GM19438 (cell line): ENCODE results near the gene USF1.
"Not testable (repeated sequence)": the region's sequence is repeated elsewhere in the genome, so short reads cannot be mapped to it uniquely, and the experiment has no call there.

Experiments used
- ATAC-seq: cut with Tn5 transposase; IDR thresholded peaks from one replicate; pipeline ENCODE4 v1.9.1; 2021; ENCODE audit warnings: low read depth; ENCODE audit not compliant: unreplicated experiment

USF1 gene

DNA sequence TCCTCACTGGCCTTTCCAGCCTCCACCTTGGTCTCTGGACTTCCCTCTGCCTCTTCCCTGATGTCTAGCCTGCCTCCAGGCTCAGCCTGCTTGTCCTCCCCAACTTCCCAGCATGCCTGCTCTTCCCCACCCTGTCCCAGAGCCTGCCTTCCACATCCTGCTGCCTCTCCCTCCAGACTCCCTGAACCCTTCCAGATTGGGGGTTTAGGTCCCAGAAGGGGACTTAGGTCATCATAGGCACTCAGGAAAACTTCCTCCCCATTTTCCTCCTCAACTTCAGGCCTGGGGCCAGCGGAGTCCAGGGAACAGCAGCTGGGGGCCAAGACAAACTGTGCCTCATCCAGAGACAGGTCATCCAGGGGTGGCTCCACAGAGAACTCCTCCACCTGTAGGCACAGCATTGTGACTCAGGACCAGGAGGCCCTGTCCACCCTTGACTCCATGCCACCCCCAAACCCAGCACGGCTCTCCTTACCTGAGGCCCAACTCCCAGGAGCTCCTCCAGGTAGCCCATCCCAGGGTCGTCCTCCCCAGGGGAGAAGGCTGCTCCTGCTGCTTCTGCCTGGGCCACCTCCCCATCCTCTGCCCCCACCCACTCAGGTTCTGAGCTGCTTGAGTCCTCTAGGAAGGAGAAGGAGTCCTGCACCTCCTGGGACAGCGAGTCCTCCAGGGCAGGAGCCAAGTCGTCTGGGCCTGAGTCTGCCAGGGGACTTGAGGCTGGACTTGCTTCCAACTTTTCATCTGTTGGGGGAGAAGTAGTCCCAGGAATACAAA, 3.4 kb upstream of the USF1 start:
- no peak for ATAC-seq

DNA sequence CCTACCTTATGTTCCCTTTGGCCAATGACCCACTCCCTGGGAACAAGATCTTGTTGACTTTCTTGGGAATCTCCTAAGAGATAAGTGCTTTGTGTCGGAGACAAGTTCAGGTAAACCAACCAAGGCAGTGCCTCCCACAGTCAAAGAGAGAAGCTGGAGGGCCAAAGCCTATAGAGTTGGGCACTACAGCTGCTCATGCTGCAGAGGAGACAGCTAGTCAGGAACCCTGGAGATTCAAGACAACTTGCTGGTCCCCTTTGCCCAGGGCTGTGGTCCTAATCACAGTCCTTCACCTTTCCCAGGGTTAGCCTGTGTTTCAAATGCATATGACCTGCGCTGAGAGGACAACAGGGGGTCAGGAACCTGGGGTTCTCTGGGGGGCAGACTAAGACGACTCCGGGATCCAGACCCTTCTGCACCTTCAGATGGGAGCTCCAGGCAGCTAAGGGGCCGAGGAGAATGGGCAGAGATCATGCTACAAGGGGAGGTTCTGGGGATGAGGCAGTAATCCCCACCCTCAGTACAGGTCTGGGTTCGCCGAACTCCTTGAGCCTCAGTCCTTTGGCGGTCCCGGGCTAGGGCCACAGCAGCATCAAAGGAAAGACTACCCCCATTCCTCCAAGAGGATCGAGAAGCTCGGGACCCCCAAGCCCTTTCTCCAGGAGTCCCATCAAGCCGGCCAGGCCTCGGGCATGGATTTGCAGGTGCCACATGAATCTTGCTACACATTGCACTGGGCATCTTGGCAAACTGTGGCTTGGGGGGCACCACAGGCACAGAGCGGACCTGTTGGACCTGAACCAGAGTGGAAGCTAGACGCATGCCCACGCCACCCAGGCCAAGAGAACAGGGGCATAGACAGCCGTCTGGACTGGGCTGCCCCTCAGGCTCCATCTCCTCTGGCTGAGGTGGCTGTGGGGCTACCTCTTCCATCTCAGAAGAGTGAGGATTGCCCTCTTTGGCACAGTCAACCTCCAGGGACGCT, 2.0 kb upstream of the USF1 start:
- no peak for ATAC-seq

DNA sequence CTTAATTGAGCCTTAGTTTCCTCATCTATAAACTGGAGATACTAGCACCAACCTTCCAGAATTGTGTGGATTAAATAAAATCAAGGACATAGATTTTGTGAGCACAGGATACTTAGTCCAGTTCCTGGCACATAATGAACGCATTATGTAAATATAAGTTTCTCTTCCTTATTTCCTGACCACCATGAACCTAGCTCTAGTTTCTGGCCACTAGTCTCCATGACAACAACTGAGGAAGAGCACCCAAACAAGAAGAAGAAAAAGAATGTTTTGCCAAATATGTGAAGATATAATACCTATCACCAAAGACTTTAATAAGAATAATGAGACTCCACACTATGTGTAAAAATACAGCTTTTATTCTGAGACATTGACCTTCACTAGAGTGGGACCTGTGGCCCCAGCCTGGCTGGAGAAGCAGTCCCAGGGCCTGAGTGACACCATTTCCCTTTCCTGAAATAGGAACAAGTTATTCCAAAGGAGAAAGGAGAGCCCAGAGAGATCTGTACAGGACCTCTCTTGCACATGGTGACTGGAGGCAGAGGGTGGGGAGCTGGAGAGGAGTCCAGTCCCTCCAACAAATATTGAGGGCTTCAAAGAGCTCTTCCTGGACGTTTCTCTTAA, 940 bp upstream of the USF1 start:
- no peak for ATAC-seq

DNA sequence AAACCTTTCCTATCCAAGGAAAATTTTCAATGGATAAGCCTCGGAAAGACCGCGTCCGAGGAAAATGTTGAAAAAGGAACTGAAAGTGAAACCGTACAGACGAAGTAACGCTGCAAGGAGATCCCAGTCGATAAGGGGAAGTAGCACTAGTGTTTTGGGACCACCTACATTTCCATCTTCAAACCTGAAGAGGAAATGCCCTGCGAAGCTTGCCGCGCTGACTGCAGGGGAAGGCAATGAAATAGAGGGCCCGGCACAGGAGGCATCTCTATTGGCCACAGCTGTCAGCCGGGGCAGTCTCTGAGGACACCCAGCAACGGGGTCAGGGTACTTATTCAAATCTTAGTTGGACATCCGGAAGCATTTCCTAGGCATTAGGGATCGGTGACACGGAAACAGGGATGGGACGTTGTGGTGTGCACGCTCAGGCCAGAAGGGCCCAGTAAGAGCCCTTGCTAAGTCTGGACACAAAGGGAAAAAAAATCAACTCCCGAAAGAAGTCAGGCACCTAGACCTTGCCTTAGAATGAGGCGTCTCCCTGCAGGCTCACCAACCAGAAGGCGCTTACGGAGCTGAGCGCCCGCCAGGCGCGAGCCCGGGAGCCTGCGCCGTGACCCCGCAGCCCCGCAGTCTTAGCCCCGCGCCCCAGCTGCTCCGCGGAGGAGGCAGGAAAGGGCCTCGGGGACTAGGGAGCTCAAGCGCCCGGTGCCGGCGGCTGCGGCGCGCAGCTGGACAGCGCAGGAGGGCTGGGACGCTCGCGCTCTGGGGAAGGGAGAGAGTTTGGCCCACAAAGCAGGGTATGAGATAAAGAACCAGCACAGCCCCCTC, 655 bp downstream of the USF1 start:
- ATAC-seq, result peak; percentile 47

DNA sequence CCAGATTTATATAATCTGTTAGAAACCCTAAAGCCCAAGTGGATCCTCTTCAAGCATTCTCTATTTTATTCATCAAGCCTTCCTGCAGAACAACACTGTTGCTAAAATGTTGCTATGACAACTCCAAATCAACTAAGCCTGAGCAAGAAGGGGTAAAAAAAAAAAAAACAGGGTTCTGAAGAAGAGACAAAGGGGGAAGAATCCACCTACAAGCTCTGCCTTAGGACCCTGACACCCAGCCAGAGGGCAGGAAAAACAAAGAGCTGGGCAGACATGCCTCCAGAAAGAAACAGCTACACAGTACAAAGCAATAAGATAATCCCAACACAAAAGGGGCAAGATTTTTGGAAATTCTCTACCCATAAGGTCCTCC, 1.3 kb downstream of the USF1 start:
- ATAC-seq, result no peak

DNA sequence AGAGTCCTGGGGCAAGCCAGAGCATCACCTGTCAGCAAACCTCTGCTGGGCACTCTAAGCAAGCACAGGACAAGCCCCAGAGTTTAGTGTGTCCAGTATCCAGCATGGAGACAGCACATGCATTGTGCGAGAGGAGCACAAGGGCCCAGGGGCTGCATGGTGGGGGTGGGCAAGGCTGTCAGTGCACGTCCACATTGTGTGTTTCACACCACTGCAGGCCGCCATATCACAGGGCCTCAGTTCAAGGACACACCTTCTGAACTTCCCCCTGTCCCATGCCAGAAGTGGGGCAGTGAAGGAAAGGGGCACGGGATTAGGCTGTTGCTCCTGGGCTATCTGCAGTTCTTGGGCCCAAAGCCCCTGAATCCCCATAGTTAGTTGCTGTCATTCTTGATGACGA, 6.2 kb downstream of the USF1 start:
- no peak for ATAC-seq

DNA sequence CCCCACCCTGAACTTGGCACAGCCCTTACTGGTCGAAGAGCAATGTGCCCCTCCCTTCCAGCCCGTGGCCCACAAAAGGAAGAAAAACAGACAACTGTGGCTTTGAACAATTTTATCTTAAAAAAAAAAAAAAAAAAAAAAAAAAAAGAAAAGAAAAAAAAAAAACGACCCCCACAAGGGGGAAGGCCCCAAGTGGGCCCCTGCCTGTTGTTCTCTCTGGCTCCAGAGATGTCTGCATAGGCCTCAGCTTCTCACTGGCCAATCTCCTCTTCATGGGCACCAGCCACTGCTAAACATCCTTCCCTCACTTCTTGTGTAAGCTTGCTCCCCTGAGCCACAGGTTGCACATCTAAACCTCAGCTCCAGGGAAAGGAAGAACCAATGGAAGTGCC, 6.6 kb downstream of the USF1 start:
- ATAC-seq, result no peak

DNA sequence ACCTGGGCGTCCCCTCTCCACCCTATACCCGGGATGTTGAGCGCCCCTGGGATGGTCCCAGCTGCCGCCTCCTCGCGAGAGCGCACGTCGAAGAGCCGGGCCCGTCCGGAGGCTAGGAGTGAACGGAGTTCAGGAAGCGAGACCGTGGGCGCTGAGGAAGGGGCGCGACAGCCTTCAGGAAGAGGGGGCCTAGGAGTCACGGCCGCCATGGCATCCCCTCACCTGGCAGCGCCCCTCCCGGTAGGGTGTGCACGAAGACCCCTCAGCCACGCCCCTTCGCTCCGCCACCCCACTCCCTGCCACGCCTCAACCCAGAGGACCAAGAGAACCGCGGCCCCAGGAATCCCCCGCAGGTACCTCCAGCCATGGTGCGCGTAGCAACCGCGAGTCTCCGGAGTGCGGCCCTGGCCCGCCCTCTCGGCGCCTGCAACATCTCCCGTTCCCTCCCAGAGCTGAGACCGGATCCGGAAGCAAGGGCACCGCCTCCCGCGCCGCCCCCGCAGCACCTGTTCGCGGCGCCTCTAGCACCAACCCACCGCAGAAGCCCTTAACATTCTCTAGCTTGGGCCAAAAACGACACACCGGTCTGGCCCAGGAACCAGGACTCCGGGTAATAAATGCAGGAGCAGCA, 7.1 kb downstream of the USF1 start, which contains the start of gene TSTD1:
Gene TSTD1, minus strand, starts transcription at position 442 of the 631 bp plus-strand sequence. Its CDS starts 75 bp downstream, at position 367.
- ATAC-seq, result peak; percentile 74

DNA sequence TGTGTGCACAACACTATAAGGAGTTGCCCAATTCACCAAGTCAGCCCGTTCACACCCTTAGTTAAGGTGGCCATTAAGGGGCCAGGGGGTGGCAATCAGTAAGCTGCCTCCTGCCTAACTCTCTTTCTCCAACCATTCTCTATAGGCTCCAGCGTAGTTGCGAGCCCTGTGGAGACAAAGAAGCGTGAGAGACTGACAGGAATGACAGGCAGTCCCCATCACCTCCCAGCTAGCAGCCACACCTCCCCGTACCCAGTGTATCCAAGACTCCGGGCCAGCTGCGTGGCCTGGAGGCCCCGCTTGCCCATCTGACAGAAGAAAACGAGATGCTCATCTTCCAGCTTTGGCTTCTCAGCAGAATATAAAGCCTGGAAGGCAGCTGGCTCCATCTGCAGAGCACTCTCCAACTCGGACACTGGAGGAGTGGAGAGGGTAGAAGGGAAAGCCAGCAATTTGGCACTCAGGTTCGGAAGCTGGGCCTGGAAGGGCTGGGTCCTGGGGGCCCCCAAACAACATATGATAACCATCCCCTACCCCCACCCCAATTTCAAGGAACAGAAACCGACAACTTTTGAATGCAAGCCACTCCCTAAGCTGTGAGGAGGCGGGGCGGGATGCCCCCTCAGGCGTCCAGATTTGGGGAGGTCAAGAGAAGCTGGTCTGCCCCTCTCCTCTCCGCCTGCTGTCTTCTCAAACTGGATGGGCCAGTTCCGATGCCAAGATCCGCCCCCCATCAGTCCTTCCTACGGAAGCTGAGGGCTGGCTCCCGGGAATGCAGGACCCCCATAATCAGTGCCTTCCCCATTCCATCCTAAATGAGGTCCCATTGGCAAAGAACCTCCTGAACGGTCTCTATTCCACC, 7.9 kb downstream of the USF1 start:
- no peak for ATAC-seq

DNA sequence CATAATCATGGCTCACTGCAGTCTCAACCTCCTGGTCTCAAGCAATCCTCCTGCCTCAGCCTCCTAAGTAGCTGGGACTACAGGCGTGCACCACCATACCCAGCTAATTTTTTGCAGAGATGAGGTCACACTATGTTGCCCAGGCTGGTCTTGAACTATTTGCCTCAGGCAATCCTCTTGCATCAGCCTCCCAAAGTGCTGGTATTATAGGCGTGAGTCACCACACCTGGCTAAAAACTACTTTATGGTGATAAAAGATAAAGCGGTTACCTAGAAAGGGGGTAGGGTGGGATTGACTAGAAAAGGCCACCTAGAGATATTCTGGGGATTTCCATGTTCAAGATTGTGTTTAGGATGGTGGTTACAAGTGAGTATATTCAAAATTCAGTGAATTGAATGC, 12.0 kb downstream of the USF1 start:
- no peak for ATAC-seq

DNA sequence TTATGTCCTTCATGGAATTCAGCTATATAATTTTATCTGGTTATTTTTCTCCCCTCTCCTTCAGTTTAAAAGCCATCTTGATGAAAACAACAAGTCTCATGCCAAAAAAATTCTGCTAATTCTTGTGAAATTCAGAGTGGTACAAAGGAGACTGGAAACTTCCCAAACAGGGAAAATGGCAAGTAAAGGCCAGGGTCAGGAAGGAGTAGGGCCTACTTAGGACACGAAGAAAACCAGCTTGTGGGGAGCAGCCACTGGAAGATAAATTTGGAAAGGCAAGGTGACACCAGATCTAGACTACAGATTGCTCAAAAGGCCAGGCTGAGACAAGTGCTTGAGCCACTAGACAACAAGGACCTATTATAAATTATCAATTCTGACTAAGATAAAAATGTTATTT, 13.4 kb downstream of the USF1 start:
- no peak for ATAC-seq

DNA sequence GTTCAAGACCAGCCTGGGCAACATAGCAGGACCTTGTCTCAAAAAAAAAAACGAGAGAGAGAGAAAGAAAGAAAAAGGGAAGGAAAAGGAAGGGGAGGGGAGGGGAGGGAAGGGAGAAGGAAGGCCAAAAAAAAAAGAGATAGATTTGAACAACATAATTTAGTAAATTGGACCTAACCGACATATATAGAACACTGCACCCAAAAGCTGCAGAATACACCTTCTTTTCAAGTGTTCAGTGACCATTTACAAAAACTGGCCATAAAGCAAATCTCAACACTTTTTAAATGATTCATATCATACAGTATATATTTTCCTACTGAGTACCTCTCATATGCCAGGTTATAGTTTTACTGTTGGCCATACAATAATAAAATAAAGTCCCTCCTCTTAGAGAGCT, 13.9 kb downstream of the USF1 start:
- ATAC-seq, result no peak

DNA sequence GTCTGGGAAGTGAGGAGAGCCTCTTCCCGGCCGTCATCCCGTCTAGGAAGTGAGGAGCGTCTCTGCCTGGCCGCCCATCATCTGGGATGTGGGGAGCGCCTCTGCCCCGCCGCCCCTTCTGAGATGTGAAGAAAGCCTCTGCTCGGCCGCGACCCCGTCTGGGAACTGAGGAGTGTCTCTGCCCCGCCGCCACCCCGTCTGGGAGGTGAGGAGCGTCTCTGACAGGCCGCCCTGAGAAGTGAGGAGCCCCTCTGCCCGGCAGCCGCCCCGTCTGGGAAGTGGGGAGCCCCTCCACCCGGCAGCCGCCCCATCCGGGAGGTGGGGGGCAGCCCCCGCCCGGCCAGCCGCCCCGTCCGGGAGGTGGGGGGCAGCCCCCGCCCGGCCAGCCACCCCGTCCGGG, 16.3 kb downstream of the USF1 start:
- ATAC-seq, result not testable (repeated sequence)

DNA sequence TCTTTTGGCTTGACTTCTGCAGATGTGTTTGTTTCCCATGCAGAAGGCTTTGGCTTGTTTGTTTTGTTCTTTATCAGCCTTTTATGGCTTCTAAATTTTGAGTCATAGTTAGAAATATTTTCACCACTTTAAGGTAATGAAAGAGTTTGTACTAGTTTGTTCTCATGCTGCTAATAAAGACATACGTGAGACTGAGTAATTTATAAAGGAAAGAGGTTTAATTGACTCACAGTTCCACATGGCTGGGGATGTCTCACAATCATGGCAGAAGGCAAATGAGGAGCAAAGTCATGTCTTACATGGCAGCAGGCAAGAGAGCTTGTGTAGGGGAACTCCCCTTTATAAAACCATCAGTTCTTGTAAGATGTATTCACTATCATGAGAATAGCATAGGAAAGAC, 18.8 kb downstream of the USF1 start:
- not testable (repeated sequence) for ATAC-seq

DNA sequence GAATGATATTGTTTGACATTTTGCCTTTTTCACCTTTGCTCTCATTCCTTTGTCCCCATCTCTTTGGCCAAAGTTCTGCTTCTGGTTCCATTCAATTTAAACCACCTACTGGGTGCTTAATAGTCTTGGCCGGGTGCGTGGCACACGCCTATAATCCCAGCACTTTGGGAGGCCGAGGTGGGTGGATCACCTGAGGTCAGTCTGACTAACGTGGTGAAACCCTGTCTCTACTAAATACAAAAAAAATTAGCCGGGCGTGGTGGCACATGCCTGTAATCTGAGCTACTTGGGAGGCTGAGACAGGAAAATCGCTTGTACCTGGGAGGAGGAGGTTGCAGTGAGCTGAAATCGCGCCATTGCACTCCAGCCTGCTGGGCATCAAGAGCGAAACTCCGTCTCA, 23.3 kb downstream of the USF1 start:
- ATAC-seq, result not testable (repeated sequence)

DNA sequence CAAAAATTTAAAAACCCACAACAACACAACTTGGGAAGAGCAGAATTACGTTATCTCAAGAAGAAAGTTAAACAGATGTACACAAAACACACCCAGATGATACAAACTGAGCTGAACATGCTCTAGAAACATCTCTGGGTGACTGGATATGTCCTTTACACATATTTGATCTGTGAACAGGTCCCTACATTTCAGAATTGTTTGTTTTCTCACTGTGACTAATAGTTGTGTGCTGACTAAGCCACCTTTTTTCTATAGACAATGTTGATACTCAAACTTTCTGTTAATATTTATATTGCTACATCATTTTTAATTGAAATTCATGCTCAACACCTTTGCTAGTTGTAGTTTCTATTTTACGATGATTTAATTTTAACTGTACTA, 23.8 kb downstream of the USF1 start:
- ATAC-seq, result no peak

DNA sequence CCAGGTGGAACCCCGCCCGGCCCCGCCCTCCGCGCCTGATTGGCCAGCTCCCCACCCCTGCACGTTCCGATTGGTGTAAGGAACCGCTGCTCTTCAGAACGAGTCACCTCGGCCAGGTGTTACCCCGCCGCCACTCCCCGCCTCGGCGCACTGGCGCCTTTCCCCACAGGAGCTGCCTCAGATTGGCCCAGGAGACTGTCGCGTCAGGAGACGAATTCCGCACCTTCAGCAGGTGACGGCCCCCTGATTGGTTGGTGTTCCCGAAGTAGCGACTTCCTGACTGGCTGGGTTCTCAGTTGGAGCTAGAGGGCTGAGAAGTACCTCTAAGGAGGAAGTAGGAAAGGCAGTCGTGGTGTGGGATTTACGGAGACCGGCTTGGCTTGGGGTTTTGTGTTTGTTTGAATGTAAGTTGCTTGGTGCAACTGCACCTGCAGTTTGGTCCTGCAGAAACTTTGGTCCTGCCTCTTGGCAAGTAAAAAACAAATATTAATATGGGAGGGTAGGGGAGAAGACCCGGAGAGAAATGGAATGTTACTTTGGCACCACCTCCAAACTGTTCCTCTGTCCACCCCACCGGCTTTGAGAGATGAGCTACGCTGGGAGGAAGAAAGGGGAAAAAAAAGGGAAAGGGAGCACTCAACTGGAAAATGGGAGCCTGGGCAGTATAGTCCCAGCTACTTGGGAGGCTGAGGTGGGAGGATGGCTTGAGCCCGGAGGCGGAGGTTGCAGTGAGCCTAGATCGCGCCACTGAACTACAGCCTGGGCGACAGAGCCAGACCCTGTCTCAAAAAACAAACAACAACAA, 24.4 kb downstream of the USF1 start:
- peak; percentile 86 for ATAC-seq

DNA sequence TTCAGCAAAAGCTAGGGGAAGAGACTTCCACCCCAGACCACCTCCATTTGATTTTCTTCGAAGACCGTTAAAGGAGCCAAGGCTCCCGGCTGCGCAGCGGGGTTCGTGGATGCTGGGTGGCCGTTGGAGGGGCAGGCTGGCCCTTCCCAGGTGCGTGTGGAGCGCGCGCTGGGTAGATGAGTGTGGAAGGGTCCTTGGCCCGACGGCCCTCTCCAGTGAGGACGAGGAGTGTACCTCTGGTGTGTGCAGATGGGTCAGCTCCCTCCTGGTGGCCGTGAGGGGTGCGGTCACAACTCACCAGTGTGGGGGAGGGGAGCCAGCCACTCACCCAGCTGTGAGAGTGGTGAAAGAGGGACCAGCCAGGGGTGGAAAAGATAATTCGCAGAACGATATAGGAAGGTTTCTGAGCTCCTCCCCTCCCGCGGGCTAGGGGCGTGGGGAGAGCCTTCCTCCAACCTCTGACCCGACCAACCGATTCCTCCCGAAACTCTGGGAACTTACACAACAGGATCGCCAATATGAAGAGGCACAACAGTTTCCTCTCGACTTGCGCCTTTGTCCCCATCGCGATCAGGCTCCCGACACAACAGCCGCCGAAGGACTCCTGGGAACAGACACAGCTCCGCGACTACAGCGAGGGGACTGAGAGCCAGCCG, 25.1 kb downstream of the USF1 start, which contains the start of gene F11R:
Gene F11R, minus strand, starts transcription at position 644 of the 656 bp plus-strand sequence. Its CDS starts 79 bp downstream, at position 565.
- peak; percentile 45 for ATAC-seq
